ENCODE data around the gene SLC66A2. TPM values are rescaled to one million over a fixed set of nuclear protein-coding genes. Genes with fewer than 3 reads are reported as not detected.
A peak's percentile ranks its signal among the peaks of the same experiment; 100 is the strongest.
"Not testable (repeated sequence)": the region's sequence is repeated elsewhere in the genome, so short reads cannot be mapped to it uniquely, and the experiment has no call there.

The SLC66A2 gene
- 22.8 and 26.2 TPM in 2 replicates for total RNA-seq (2014; rRNA removed; shearing (Covaris generic))

GRCh38 chr18:79951545-79952455 is at the start of gene SLC66A2:
Gene SLC66A2, minus strand, starts transcription at chr18:79951653. Its CDS starts 727 bp downstream, at chr18:79950926.
- DNase-seq (ENCODE audit: low spot score) = peak; percentile 41

GRCh38 chr18:80000877-80001276 is 49.4 kb upstream of the SLC66A2 start:
- DNase-seq (ENCODE audit: low spot score) = no peak

DNA sequence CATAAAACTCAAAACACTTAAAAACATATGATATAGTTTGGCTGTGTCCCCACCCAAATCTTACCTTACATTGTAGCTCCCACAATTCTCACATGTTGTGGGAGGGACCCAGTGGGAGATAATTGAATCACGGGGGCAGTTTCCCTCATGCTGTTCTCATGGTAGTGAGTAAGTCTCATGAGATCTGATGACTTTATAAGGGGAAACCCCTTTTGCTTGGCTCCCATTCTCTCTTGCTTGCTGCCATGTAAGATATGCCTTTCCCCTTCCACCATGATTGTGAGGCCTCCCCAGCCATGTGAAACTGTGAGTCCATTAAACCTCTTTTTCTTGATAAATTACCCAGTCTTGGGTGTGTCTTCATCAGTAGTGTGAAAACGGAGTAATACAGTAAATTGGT is 48.2 kb upstream of the SLC66A2 start:
- DNase-seq (ENCODE audit: low spot score) = not testable (repeated sequence)

DNA sequence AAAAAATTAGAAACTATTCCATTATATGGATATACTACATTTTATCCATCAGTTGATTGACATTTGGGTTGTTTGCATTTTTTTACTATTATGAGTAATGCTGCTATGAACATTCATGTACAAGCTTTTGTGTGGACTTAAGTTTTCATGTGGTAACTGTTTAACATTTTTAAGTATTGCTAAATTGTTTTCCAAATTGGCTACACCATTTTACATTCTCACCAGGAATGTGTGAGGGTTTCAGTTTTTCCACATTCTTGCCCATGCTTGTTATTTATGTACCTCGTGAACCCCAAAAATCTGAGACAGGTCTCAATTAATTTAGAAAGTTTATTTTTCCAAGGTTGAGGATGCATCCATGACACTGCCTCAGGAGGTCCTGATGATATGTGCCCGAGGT is 40.0 kb upstream of the SLC66A2 start:
- no peak for DNase-seq (ENCODE audit: low spot score)

- DNase-seq (ENCODE audit: low spot score) = no peak
Measured at GRCh38 chr18:79989195-79989497, 37.7 kb upstream of the SLC66A2 start.

- DNase-seq (ENCODE audit: low spot score) = peak; percentile 27
Measured at GRCh38 chr18:79988451-79989194, 37.2 kb upstream of the SLC66A2 start, which contains the start of gene TXNL4A. Gene TXNL4A, minus strand, starts transcription at chr18:79988563. Its CDS starts 171 bp downstream, at chr18:79988392.

DNA sequence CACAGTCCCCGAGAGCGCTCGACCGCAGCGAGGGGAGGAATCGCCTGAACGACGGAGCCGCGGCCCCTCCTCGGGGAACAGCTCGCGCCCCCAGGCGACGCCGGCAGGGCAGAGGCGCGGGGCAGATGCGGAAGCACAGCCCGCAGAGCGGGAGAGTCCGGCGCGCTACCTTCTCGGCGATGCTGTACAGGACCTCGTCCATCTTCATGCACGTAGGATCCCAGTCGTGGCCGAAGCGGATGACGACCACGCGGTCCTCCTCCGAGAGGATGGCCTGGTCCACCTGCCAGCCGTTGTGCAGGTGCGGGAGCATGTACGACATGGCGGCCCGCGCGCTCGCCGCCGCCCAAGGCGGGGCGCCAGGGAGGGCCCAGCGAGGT is 36.6 kb upstream of the SLC66A2 start:
- DNase-seq (ENCODE audit: low spot score) = peak; percentile 18

GRCh38 chr18:79987566-79987965 is 36.1 kb upstream of the SLC66A2 start:
- DNase-seq (ENCODE audit: low spot score) = no peak

- no peak for DNase-seq (ENCODE audit: low spot score)
Measured at GRCh38 chr18:79986726-79987125, 35.3 kb upstream of the SLC66A2 start.

DNA sequence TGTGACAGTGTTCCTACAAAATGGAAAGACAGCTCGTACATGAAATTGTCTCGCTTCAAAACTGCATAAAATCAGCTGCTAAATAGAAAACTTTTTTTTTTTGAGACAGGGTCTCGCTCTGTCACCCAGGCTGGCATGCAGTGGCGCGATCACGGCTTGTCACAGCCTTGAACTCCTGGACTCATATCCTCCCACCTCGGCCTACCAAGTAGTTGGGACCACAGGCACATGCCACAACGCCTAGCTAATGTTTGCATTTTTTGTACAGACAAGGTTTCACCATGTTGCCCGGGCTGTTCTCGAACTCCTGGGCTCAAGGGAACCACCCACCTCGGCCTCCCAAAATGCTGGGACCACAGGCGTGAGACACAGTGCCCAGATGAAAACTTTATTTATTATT is 33.7 kb upstream of the SLC66A2 start:
- DNase-seq (ENCODE audit: low spot score) = no peak

GRCh38 chr18:79983793-79984192 is 32.3 kb upstream of the SLC66A2 start:
- no peak for DNase-seq (ENCODE audit: low spot score)

- no peak for DNase-seq (ENCODE audit: low spot score)
Measured at GRCh38 chr18:79983253-79983652, 31.8 kb upstream of the SLC66A2 start.

GRCh38 chr18:79982736-79983135 is 31.3 kb upstream of the SLC66A2 start:
- DNase-seq (ENCODE audit: low spot score) = no peak

DNA sequence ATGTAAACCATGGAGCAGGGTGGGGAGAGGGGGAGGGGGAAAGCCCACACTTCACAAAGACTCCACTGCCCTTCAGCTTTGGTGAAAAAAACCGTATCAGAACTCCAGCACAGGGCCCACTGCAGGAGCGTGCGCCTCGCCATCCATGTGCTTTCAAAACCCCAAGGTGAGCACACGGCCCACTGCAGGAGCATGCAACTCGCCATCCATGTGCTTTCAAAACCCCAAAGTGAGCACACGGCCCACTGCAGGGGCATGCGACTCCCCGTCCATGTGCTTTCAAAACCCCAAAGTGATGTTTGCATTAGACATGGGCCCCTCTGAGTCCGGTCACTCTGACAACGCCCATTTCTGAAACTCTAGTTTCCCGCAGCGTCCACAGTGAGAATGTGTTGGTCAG is 29.1 kb upstream of the SLC66A2 start:
- DNase-seq (ENCODE audit: low spot score) = no peak

GRCh38 chr18:79979843-79980242 is 28.4 kb upstream of the SLC66A2 start:
- DNase-seq (ENCODE audit: low spot score) = no peak

GRCh38 chr18:79975985-79976680 is 24.7 kb upstream of the SLC66A2 start:
- no peak for DNase-seq (ENCODE audit: low spot score)

DNA sequence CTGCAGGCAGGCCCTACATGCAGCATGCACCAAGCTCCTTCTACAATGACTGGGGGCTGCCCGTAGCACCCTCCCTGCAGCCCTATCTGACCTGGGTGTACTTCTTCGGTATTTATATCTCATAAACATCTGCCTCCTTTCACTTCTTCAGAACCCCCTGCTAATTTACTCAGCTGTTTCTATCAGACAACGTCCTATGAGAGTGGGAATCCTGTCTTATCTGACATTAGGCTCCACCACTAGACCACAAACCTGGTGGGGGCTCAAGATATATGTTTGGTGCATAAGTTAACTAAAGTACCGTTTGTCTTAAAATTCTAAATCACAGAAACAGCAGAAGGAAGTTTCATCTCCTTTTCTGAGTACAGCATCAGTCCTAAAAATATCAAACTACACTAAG is 23.6 kb upstream of the SLC66A2 start:
- no peak for DNase-seq (ENCODE audit: low spot score)

- no peak for DNase-seq (ENCODE audit: low spot score)
Measured at GRCh38 chr18:79974025-79974654, 22.7 kb upstream of the SLC66A2 start.

- DNase-seq (ENCODE audit: low spot score) = no peak
Measured at GRCh38 chr18:79973517-79973916, 22.1 kb upstream of the SLC66A2 start.

GRCh38 chr18:79972720-79973119 is 21.3 kb upstream of the SLC66A2 start:
- DNase-seq (ENCODE audit: low spot score) = no peak

- DNase-seq (ENCODE audit: low spot score) = no peak
Measured at GRCh38 chr18:79971986-79972385, 20.5 kb upstream of the SLC66A2 start.
